ENCODE data around the gene MINK1.

Gene MINK1

DNA sequence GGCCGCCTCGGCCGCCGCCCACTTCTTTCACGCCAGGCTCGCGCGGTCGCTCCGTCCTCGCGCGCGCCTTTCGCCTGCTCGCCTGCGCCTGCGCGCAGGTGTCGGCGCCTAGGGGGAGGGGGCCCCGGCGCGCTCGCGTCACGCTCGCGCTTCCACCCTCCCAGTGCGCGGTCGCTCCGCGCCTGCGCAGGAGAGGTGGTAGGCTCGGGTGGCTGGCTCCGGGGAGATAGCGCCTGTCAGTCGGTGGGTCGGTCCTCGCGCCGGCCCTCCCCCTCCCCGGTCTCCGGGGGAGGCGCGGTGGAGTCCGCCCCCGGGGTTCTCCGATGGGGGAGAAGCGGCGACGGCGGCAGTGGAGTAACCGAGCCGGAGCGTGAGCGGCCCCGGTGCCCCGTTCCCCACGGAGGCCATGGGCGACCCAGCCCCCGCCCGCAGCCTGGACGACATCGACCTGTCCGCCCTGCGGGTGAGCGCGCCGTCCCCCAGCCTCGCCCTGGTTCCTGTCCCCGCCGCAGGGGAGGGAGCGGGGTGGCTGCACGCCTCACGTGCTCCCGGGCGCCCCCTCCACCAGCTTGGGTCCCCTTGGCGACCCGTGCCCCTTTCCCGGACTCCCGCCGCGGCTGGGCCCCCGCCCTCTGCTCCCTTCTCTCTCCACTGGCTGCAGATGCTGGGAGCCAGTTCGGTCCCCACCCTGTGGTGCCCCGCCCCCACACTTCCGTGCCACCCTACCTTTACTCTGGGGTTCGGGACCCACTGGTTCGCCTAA lies at the start of gene MINK1:
Gene MINK1, plus strand, starts transcription at position 163 of the 763 bp plus-strand sequence. Its CDS starts 244 bp downstream, at position 407.
- ATAC-seq (ENCODE audit: low read depth) (peak; percentile 82), DNase-seq (ENCODE audit: low spot score) (peak; percentile 78)
- Histone ChIP-seq H3K9me3 (ENCODE audit: severe bottlenecking) (no peaks in the 10 kb centered on the region), H3K27me3 (ENCODE audit: insufficient read depth, poor library complexity, severe bottlenecking) (no peaks in the 10 kb centered on the region), H3K4me3 (ENCODE audit: severe bottlenecking) (peak within 1 kb of the TSS; percentile 87), H3K4me1 (ENCODE audit: insufficient read depth, poor library complexity, severe bottlenecking) (peaks cover 3% of the 10 kb centered on the region), H3K27ac (ENCODE audit: poor library complexity, severe bottlenecking) (peak within 1 kb of the TSS; percentile 82), H3K36me3 (ENCODE audit: low read depth) (peaks cover 27% of the 10 kb centered on the region)
- TF ChIP-seq, protein P1, sequence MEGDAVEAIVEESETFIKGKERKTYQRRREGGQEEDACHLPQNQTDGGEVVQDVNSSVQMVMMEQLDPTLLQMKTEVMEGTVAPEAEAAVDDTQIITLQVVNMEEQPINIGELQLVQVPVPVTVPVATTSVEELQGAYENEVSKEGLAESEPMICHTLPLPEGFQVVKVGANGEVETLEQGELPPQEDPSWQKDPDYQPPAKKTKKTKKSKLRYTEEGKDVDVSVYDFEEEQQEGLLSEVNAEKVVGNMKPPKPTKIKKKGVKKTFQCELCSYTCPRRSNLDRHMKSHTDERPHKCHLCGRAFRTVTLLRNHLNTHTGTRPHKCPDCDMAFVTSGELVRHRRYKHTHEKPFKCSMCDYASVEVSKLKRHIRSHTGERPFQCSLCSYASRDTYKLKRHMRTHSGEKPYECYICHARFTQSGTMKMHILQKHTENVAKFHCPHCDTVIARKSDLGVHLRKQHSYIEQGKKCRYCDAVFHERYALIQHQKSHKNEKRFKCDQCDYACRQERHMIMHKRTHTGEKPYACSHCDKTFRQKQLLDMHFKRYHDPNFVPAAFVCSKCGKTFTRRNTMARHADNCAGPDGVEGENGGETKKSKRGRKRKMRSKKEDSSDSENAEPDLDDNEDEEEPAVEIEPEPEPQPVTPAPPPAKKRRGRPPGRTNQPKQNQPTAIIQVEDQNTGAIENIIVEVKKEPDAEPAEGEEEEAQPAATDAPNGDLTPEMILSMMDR (IDR thresholded peaks at IDR 0.05; ENCODE audit: poor library complexity, severe bottlenecking), result no peak

DNA sequence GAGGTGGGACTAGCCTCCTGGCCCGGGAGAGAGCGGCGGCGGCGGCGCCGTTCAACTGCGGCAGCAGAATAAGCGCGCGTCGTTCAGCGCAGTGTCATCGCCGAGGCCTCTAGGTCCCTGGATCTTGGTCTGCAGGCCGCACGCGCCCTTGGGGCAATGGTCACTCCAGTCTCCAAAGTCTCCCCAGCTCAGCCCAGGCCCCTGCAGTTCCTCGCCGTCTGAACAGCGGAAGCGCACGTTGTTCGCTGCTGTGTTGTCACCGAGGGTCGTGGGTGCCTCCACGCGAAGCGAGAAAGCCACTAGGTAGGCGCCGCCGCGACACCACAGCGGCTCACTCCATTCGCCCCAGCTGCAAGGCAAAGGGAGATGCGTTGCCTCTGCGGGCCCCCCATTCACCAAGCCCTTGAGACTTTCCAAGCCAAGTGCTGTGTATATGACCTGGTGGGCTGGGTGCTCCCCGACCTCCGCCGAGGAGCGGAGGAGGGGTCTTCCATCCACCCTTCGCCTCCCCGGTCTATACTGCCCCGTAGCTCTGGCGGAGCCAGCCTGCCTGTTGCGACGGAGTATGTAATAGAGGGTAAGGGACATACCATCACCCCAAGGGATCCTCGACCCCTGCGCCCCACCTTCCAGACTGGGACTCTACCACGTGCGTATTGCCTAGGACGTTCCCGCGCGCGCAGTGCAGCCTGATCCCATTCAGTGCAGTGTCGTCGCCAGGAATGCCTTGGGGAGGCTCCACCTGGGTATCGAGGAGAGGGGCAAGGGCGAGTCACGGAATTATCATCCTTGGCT lies 47.6 kb upstream of the MINK1 start:
- H3K9me3 ChIP-seq (ENCODE audit: severe bottlenecking), result no peaks in the 10 kb centered on the region
- no peaks in the 10 kb centered on the region for H3K27me3 ChIP-seq (ENCODE audit: insufficient read depth, poor library complexity, severe bottlenecking)
- no peak overlapping the region for H3K4me3 ChIP-seq (ENCODE audit: severe bottlenecking)
- peaks cover 7% of the 10 kb centered on the region for H3K4me1 ChIP-seq (ENCODE audit: insufficient read depth, poor library complexity, severe bottlenecking)
- no peak for ATAC-seq (ENCODE audit: low read depth)
- no peak overlapping the region for H3K27ac ChIP-seq (ENCODE audit: poor library complexity, severe bottlenecking)
- H3K36me3 ChIP-seq (ENCODE audit: low read depth), result no peaks in the 10 kb centered on the region
- TF ChIP-seq, protein P1 (IDR thresholded peaks at IDR 0.05; ENCODE audit: poor library complexity, severe bottlenecking), result no peak
- no peak for DNase-seq (ENCODE audit: low spot score)

DNA sequence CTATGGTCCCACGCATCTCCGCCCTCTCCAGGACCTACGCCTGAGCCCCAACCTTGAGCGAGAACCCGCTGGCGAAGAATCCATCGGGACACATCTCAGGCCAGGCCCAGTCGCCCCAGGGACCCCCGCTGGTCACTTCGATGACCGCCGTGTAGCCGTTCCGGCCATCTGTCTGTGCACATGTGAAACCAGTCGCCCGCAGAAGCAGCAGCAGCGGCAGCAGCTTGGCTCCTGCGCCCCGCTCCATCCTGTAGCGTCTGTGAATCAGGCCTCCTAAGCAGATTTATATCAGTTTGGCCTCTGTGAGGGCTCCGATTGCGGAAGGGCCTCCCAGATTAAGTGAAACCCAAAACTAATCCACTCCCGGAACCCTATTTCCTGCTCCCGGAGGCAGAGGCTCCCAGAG lies 47.0 kb upstream of the MINK1 start, which contains the start of gene VMO1:
Gene VMO1, minus strand, starts transcription at position 259 of the 406 bp plus-strand sequence. Its CDS starts 12 bp downstream, at position 247.
- H3K4me1 ChIP-seq (ENCODE audit: insufficient read depth, poor library complexity, severe bottlenecking), result peaks cover 7% of the 10 kb centered on the region
- ATAC-seq (ENCODE audit: low read depth) (no peak), DNase-seq (ENCODE audit: low spot score) (no peak)

DNA sequence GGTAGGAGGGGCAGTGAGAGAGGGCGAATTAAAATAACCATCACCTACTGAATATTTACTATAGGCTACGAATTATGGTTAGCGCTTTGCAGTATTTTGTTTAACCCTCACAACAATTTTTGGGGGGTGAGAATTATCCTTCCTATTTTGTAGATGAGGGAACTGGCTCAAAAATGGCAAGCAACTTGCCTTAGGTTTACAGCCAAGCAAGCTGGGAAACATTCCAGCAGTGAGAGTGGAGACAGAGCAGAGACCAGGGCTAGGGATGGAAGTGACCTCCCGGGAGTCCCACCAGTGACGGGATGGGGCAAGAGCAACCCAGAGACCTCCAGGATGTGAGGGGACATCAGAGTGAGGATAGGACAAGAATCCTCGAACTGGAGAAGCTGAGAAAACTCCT lies 46.6 kb upstream of the MINK1 start:
- no peak for ATAC-seq (ENCODE audit: low read depth)
- Histone ChIP-seq H3K9me3 (ENCODE audit: severe bottlenecking) (no peaks in the 10 kb centered on the region), H3K27ac (ENCODE audit: poor library complexity, severe bottlenecking) (no peak overlapping the region), H3K36me3 (ENCODE audit: low read depth) (no peaks in the 10 kb centered on the region), H3K4me3 (ENCODE audit: severe bottlenecking) (no peak overlapping the region), H3K27me3 (ENCODE audit: insufficient read depth, poor library complexity, severe bottlenecking) (no peaks in the 10 kb centered on the region), H3K4me1 (ENCODE audit: insufficient read depth, poor library complexity, severe bottlenecking) (peaks cover 7% of the 10 kb centered on the region)
- TF ChIP-seq, protein P1 (IDR thresholded peaks at IDR 0.05; ENCODE audit: poor library complexity, severe bottlenecking), result no peak
- no peak for DNase-seq (ENCODE audit: low spot score)

More for the DNA sequence above, 47.0 kb upstream of the MINK1 start, which contains the start of gene VMO1:
- H3K27ac ChIP-seq (ENCODE audit: poor library complexity, severe bottlenecking), result no peak within 1 kb of the TSS
- H3K4me3 ChIP-seq (ENCODE audit: severe bottlenecking), result no peak within 1 kb of the TSS
- no peaks in the 10 kb centered on the region for H3K27me3 ChIP-seq (ENCODE audit: insufficient read depth, poor library complexity, severe bottlenecking)
- H3K36me3 ChIP-seq (ENCODE audit: low read depth), result no peaks in the 10 kb centered on the region
- TF ChIP-seq, protein P1 (IDR thresholded peaks at IDR 0.05; ENCODE audit: poor library complexity, severe bottlenecking), result no peak
- no peaks in the 10 kb centered on the region for H3K9me3 ChIP-seq (ENCODE audit: severe bottlenecking)
